GM12874 (cell line): ENCODE results near the gene NR6A1.

Experiments used
- CTCF ChIP-seq: IDR thresholded peaks from 2 replicates; pipeline ENCODE4 v1.5.1; 2011; ENCODE audit warnings: low read depth, mild to moderate bottlenecking, control low read depth, low read length, moderate library complexity; ENCODE audit not compliant: insufficient read depth

NR6A1 gene

GRCh38 chr9:124779368-124780059 lies 8.4 kb upstream of the NR6A1 start:
- TF ChIP-seq CTCF: no peak

- TF ChIP-seq CTCF: no peak
These were observed 7.7 kb upstream of the NR6A1 start for GRCh38 chr9:124778575-124779367.

- peak; percentile 35; the same call in 1 of the 2 replicates for TF ChIP-seq CTCF
These were observed 6.0 kb upstream of the NR6A1 start, which contains the start of gene OLFML2A for GRCh38 chr9:124776954-124777648. Gene OLFML2A (plus strand): TSS chr9:124777133. CDS start chr9:124777271, 138 bp downstream.

GRCh38 chr9:124776618-124776953 lies 5.5 kb upstream of the NR6A1 start:
- no peak for TF ChIP-seq CTCF

GRCh38 chr9:124774129-124774978 lies 3.2 kb upstream of the NR6A1 start:
- TF ChIP-seq CTCF: peak; percentile 88

GRCh38 chr9:124773473-124774128 lies 2.5 kb upstream of the NR6A1 start:
- no peak for TF ChIP-seq CTCF
